ENCODE data around the gene ADRA1B.
A peak's percentile ranks its signal among the peaks of the same experiment; 100 is the strongest.

Gene ADRA1B

GRCh38 chr5:159880676-159881075 is 35.6 kb upstream of the ADRA1B start:
- no peak for TF ChIP-seq CTCF (IDR thresholded peaks at IDR 0.05)
- Histone ChIP-seq H3K27ac (no peak overlapping the region), H3K4me3 (no peak overlapping the region)
- no peak for DNase-seq (ENCODE audit: low spot score)

GRCh38 chr5:159881967-159882366 is 34.3 kb upstream of the ADRA1B start:
- peak overlapping the region in 1 of 2 donors; percentile 87 for H3K27ac ChIP-seq
- DNase-seq (ENCODE audit: low spot score): no peak
- TF ChIP-seq CTCF (IDR thresholded peaks at IDR 0.05): no peak
- H3K4me3 ChIP-seq: no peak overlapping the region

GRCh38 chr5:159883522-159883950 is 32.7 kb upstream of the ADRA1B start:
- no peak for TF ChIP-seq CTCF (IDR thresholded peaks at IDR 0.05)
- Histone ChIP-seq H3K27ac (peak overlapping the region; percentile 33 to 87), H3K4me3 (no peak overlapping the region)
- DNase-seq (ENCODE audit: low spot score): no peak

- no peak for TF ChIP-seq CTCF (IDR thresholded peaks at IDR 0.05)
- no peak for DNase-seq (ENCODE audit: low spot score)
- H3K4me3 ChIP-seq: no peak overlapping the region
- H3K27ac ChIP-seq: no peak overlapping the region
Measured at GRCh38 chr5:159884917-159885620, 31.2 kb upstream of the ADRA1B start.

GRCh38 chr5:159886296-159886695 is 30.0 kb upstream of the ADRA1B start:
- no peak for DNase-seq (ENCODE audit: low spot score)
- no peak for TF ChIP-seq CTCF (IDR thresholded peaks at IDR 0.05)
- H3K4me3 ChIP-seq: no peak overlapping the region
- no peak overlapping the region for H3K27ac ChIP-seq

- Histone ChIP-seq H3K4me3 (no peak overlapping the region), H3K27ac (no peak overlapping the region)
- no peak for DNase-seq (ENCODE audit: low spot score)
- TF ChIP-seq CTCF (IDR thresholded peaks at IDR 0.05): no peak
Measured at GRCh38 chr5:159887050-159887449, 29.2 kb upstream of the ADRA1B start.

- H3K27ac ChIP-seq: no peak overlapping the region
- H3K4me3 ChIP-seq: no peak overlapping the region
- DNase-seq (ENCODE audit: low spot score): no peak
- TF ChIP-seq CTCF (IDR thresholded peaks at IDR 0.05): no peak
Measured at GRCh38 chr5:159888860-159889259, 27.4 kb upstream of the ADRA1B start.

Data from coronary artery (tissue), 2 donors.